Prostate gland (tissue), 2 donors: ENCODE results near the gene TMA16.

Experiments
- POLR2A ChIP-seq: fragments of 450-650 bp; IDR thresholded peaks from one replicate; pipeline ENCODE4 v1.6.1; 2016; ENCODE audit warnings: antibody characterized with exemption, mild to moderate bottlenecking
- POLR2AphosphoS5 ChIP-seq: sonication (generic); formaldehyde crosslinking; IDR thresholded peaks from one replicate; pipeline ENCODE4 v1.6.1; 2017; ENCODE audit warnings: antibody characterized with exemption
- TF ChIP-seq, protein P1 (sequence below), 4 experiments: fragments of 200-600 bp in 2 of 4; fragments of 450-650 bp in 2 of 4; sonication (generic) in 2 of 4; IDR thresholded peaks; 1 replicate in 3 of 4; 2 replicates in 1 of 4; pipeline ENCODE4 v1.5.1; 2016 to 2019; ENCODE audit warnings: antibody characterized with exemption in 4 of 4, mild to moderate bottlenecking in 2 of 4, moderate library complexity in 2 of 4

DNA sequence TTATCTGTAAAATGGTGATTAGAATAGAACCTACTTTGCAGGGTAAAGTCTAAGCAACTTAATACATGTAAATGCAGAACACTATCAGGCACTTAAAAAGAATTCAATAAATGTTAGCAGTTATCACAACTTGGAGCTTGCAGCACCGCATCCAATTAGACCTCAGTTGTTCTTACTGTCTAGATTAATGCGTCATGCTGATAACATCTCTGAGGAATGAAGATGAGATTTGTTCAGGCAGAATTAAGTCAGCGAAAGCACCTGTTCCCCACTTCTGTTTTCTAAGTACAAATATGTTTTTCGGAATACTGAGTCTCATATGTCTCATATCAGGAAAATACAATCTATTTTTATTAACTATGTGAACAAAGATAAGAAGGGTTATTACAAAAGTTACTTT, 58.7 kb downstream of the TMA16 start:
- TF ChIP-seq POLR2AphosphoS5 (no peak), POLR2A (no peak)
- TF ChIP-seq, protein P1, sequence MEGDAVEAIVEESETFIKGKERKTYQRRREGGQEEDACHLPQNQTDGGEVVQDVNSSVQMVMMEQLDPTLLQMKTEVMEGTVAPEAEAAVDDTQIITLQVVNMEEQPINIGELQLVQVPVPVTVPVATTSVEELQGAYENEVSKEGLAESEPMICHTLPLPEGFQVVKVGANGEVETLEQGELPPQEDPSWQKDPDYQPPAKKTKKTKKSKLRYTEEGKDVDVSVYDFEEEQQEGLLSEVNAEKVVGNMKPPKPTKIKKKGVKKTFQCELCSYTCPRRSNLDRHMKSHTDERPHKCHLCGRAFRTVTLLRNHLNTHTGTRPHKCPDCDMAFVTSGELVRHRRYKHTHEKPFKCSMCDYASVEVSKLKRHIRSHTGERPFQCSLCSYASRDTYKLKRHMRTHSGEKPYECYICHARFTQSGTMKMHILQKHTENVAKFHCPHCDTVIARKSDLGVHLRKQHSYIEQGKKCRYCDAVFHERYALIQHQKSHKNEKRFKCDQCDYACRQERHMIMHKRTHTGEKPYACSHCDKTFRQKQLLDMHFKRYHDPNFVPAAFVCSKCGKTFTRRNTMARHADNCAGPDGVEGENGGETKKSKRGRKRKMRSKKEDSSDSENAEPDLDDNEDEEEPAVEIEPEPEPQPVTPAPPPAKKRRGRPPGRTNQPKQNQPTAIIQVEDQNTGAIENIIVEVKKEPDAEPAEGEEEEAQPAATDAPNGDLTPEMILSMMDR (IDR thresholded peaks at IDR 0.05) = no peak
